Measurements from ENCODE around the gene TMLHE.
"Not testable (repeated sequence)": the region's sequence is repeated elsewhere in the genome, so short reads cannot be mapped to it uniquely, and the experiment has no call there.

Gene TMLHE

DNA sequence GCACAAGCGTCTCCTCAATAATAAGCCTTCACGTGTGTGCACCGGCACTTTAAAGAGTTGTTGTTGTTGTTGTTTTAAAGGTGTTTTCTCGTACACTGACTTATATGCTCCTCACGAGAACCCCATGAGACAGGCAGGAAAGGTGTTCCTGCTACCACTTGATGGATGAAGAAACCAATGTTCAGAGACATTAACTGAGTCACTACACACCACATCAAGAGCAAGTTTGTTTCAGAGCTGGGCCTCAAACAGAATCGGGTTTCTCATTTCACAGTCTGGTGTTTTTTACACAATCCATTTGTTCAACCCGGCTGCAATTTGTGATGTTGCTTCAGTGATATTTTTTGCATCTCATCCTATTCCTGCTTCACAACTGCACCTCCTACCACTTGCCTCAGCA lies 135.6 kb downstream of the TMLHE start:
- DNase-seq = not testable (repeated sequence)

GRCh38 chrX:155466269-155466938 lies 146.3 kb downstream of the TMLHE start:
- DNase-seq = not testable (repeated sequence)

DNA sequence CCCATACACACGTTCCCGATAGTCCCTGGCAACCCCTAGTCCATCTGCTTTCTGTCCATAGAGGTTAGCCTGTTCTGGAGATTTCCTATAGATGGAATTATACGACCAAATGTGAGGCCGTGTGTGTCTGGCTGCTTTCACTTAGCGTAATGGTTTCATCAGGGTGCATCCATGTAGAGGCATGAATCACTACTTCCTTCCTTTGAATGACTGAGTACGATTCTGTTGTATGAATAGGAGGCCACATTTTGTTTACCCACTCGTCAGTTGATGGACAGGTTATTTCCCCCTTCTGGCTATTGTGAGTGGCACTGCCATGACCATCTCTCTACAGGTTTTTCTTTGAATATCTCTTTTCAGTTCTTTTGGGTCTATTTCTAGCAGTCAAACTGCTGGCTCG lies 152.3 kb downstream of the TMLHE start:
- DNase-seq = not testable (repeated sequence)

DNA sequence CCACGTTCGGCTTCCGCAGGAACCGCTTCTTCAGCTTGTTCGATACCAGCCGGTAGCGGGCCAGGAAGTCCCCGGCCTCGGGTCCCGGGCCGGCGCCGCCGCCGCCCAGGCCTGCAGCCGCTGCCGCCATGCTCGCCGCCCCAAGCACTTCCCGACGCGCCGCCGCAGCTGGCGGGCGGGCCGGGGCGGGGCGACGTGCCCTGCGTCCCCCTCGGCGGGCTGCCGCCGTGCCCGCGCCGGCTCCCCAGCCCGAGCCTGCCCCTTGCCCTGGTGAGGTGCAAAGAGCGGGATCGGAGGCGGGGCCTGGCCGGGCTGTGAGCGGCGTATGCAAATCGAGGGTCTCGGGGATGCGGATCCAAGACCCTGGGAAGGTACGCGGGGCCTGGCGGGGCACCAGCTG lies 154.3 kb downstream of the TMLHE start, which contains the start of gene F8A3:
Gene F8A3, minus strand, starts transcription at position 150 of the 400 bp plus-strand sequence. Its CDS starts 20 bp downstream, at position 130.
- DNase-seq = not testable (repeated sequence)

DNA sequence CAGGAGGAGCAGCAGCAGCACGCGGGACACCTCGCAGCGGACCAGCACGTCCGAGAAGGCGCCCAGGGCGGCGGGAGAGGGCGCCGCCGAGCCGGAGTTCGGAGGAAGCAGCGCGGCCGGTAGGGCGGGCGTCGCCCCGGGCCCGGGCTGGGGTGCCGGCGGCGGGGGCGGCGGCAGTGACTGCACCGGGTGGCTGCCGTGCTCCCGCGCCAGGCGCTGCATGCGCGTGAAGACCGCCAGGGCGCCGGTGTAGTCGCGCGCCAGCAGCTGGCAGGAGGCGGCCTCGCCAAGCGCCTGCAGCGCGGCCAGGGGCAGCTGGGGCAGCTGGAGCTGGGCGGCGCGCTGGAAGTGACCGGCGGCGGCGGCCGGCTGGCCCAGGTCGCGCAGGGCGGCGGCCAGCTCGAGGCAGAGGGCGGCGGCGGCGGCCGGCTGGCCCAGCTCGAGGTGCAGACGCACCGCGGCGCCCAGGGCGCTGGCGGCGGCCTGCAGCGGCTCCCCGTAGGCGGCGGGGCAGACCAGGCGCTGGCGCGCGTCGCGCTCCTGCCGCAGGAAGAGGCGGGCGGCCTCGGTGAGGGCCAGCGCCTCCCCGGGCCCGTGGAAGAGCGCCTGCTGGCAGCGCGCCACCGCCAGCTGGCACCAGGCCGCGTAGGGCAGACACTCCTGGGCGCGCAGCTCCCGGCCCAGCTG lies 154.8 kb downstream of the TMLHE start:
- DNase-seq = not testable (repeated sequence)

- no peak for DNase-seq
Measured at GRCh38 chrX:155441097-155441496, 171.7 kb downstream of the TMLHE start.

All from NCI-H2029 (cell line).